Mucosa of rectum (tissue), 2 donors: Measurements from ENCODE around the gene ELOA2.
"Not testable (repeated sequence)": the region's sequence is repeated elsewhere in the genome, so short reads cannot be mapped to it uniquely, and the experiment has no call there.

Experiments used
- H3K27ac ChIP-seq, 2 donors: one replicate each; pipeline ENCODE4 v1.7.0; 2013; ENCODE audit warnings: inconsistent platforms in 2 of 2, low read depth in 2 of 2, low read length in 2 of 2
- H3K27me3 ChIP-seq, 2 donors: one replicate each; pipeline ENCODE4 v1.7.0; 2013; ENCODE audit warnings: low read length in 2 of 2; ENCODE audit not compliant: control insufficient read depth in 2 of 2, insufficient read depth in 2 of 2
- H3K36me3 ChIP-seq, 2 donors: one replicate each; pipeline ENCODE4 v1.7.0; 2013; ENCODE audit warnings: low read length in 2 of 2; ENCODE audit not compliant: control insufficient read depth in 2 of 2, insufficient read depth in 2 of 2
- H3K4me1 ChIP-seq, 2 donors: one replicate each; pipeline ENCODE4 v1.7.0; 2013; ENCODE audit warnings: low read length in 2 of 2, mild to moderate bottlenecking in 1 of 2; ENCODE audit not compliant: control insufficient read depth in 2 of 2, insufficient read depth in 2 of 2
- H3K4me3 ChIP-seq, 2 donors: one replicate each; pipeline ENCODE4 v1.7.0; 2013; ENCODE audit warnings: low read length in 2 of 2
- H3K9ac ChIP-seq, 2 donors: one replicate each; pipeline ENCODE4 v1.7.0; 2013; ENCODE audit warnings: low read length in 2 of 2, low read depth in 1 of 2, mild to moderate bottlenecking in 1 of 2
- H3K9me3 ChIP-seq, 2 donors: one replicate each; pipeline ENCODE4 v1.7.0; 2013; ENCODE audit warnings: low read length in 2 of 2; ENCODE audit not compliant: control insufficient read depth in 2 of 2
- donor health status: healthy.
- donor health status: Normal muscosa, but diverticular disease.

Gene ELOA2

GRCh38 chr18:47022821-47023220, 12.6 kb downstream of the ELOA2 start:
- not testable (repeated sequence) for H3K27me3 ChIP-seq, H3K9ac ChIP-seq, H3K36me3 ChIP-seq, H3K4me3 ChIP-seq, H3K4me1 ChIP-seq, H3K27ac ChIP-seq, H3K9me3 ChIP-seq

DNA sequence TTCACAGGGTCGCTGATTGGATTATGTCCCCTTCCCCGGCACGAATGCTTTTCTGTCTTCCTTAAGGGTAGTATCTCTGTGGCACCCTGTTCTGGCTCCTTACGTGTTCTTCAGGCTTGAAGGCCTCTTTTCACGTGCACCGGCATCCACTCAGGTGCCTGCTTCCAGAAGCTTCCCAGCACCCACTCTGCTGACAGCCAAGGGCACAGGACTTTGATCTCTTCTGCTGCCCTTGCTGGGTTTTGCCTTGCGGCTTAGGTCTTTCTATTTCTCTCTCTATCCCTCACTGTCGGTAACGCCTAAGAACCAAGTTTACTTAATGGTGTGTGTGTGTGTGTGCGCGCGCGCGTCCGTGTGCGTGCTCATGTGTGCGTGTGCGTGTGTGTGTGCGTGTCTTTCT, 14.7 kb downstream of the ELOA2 start:
- not testable (repeated sequence) for H3K4me3 ChIP-seq, H3K27me3 ChIP-seq, H3K4me1 ChIP-seq

GRCh38 chr18:47019870-47020269, 15.6 kb downstream of the ELOA2 start:
- not testable (repeated sequence) for H3K27me3 ChIP-seq, H3K9ac ChIP-seq, H3K4me3 ChIP-seq, H3K4me1 ChIP-seq, H3K36me3 ChIP-seq, H3K27ac ChIP-seq, H3K9me3 ChIP-seq

More for the DNA sequence above, 14.7 kb downstream of the ELOA2 start:
- not testable (repeated sequence) for H3K27ac ChIP-seq, H3K36me3 ChIP-seq, H3K9me3 ChIP-seq, H3K9ac ChIP-seq
